Measurements from ENCODE around the gene TNRC6C. TPM values are rescaled to one million over a fixed set of nuclear protein-coding genes. Genes with fewer than 3 reads are reported as not detected.

The TNRC6C gene
- total and polyA plus RNA-seq, 2 of the 13 experiments (the other 11 are each of a cell fraction or from before 2014, with no cell fraction given) = 0.66 to 4.9 TPM

- TF ChIP-seq CSRNP1 (CRISPR knock-in tag; IDR thresholded peaks at IDR 0.05) (peak; percentile 85; the same call in 1 of the 2 replicates), EP300 (IDR thresholded peaks at IDR 0.05; ENCODE audit: low read depth in 2 of 2, low read length in 2 of 2) (no peak), EP300 (CRISPR knock-in tag; IDR thresholded peaks at IDR 0.05; ENCODE audit: borderline replicate concordance) (no peak), NCOA1 (CRISPR knock-in tag; IDR thresholded peaks at IDR 0.05) (no peak), HOXA7 (CRISPR knock-in tag; IDR thresholded peaks at IDR 0.05) (no peak), ZNF570 (CRISPR knock-in tag; IDR thresholded peaks at IDR 0.05; ENCODE audit: borderline replicate concordance) (no peak), SYNCRIP (IDR thresholded peaks at IDR 0.05; ENCODE audit: insufficient read depth, low read depth, low read length) (no peak), EED (CRISPR knock-in tag; IDR thresholded peaks at IDR 0.05) (peak; percentile 87), HOXA9 (CRISPR knock-in tag; IDR thresholded peaks at IDR 0.05; ENCODE audit: borderline replicate concordance) (no peak), KLF15 (CRISPR knock-in tag; IDR thresholded peaks at IDR 0.05; ENCODE audit: borderline replicate concordance) (0 out of 2 replicates have a peak, but pooled peaks have one; percentile 85), ZNF761 (CRISPR knock-in tag; conservative IDR thresholded peaks at IDR 0.05) (peak; percentile 69; the same call in 1 of the 2 replicates), HNRNPL (IDR thresholded peaks at IDR 0.05; ENCODE audit: low read depth, low read length) (peak; percentile 70; the same call in 1 of the 2 replicates), TEAD3 (CRISPR knock-in tag; optimal IDR thresholded peaks at IDR 0.05; ENCODE audit: borderline replicate concordance) (peak; percentile 75), ZKSCAN8 (CRISPR knock-in tag; IDR thresholded peaks at IDR 0.05; ENCODE audit: borderline replicate concordance) (no peak), SNAPC5 (CRISPR knock-in tag; IDR thresholded peaks at IDR 0.05; ENCODE audit: borderline replicate concordance) (no peak), NFYC (CRISPR knock-in tag; IDR thresholded peaks at IDR 0.05) (no peak; the same call in 1 of the 2 replicates), MTA3 (CRISPR knock-in tag; IDR thresholded peaks at IDR 0.05) (no peak), SP5 (CRISPR knock-in tag; IDR thresholded peaks at IDR 0.05; ENCODE audit: borderline replicate concordance, low read depth) (peak; percentile 56; the same call in 1 of the 2 replicates), CREBL2 (CRISPR knock-in tag; IDR thresholded peaks at IDR 0.05; ENCODE audit: borderline replicate concordance) (no peak), MBD4 (IDR thresholded peaks at IDR 0.05; ENCODE audit: borderline replicate concordance, low read length) (no peak), THAP11 (CRISPR knock-in tag; IDR thresholded peaks at IDR 0.05) (peak; percentile 30), ZNF251 (CRISPR knock-in tag; IDR thresholded peaks at IDR 0.05) (peak; percentile 77; the same call in 1 of the 2 replicates), ZBTB21 (CRISPR knock-in tag; IDR thresholded peaks at IDR 0.05) (no peak), SNRNP70 (IDR thresholded peaks at IDR 0.05; ENCODE audit: low read depth, low read length) (no peak), NONO (IDR thresholded peaks at IDR 0.05) (no peak), NONO (CRISPR knock-in tag; conservative IDR thresholded peaks at IDR 0.05) (peak; percentile 82), CAMTA2 (CRISPR knock-in tag; IDR thresholded peaks at IDR 0.05; ENCODE audit: borderline replicate concordance) (no peak), ERF (CRISPR knock-in tag; IDR thresholded peaks at IDR 0.05) (peak; percentile 96), MIXL1 (CRISPR knock-in tag; IDR thresholded peaks at IDR 0.05) (0 out of 2 replicates have a peak, but pooled peaks have one; percentile 46), SMAD9 (CRISPR knock-in tag; IDR thresholded peaks at IDR 0.05) (peak; percentile 83; the same call in 1 of the 2 replicates), ZNF777 (CRISPR knock-in tag; IDR thresholded peaks at IDR 0.05) (no peak)
These were observed 186.5 kb downstream of the TNRC6C start (continued) for GRCh38 chr17:78144736-78145641.
